Heart left ventricle (tissue), 16 donors: ENCODE data around the gene ACAP3. TPM values are rescaled to one million over a fixed set of nuclear protein-coding genes. Genes with fewer than 3 reads are reported as not detected.

Experiments
- ATAC-seq, 4 donors: fragments of 200-7000 bp; cut with Tn5 transposase; one replicate each; pipeline ENCODE4 v1.9.1; 2020 to 2022; ENCODE audit warnings: moderate library complexity in 4 of 4, mild to moderate bottlenecking in 3 of 4, moderate number of reproducible peaks in 1 of 4
- DNase-seq, 5 donors: peaks; one replicate each; pipeline ENCODE4 v3.0.0-alpha.2; 2020
- H3K27ac ChIP-seq, 12 donors: fragments of 200-600 bp; sonication (generic) in 4 of 12; one replicate each; pipeline versions ENCODE4 v1.5.0 to v1.8.0; 2016 to 2022; ENCODE audit warnings: mild to moderate bottlenecking in 2 of 12
- H3K27me3 ChIP-seq, 9 donors: fragments of 200-600 bp; sonication (generic) in 2 of 9; one replicate each; pipeline versions ENCODE4 v1.5.1 to v1.8.0; 2016 to 2022; ENCODE audit warnings: mild to moderate bottlenecking in 3 of 9
- H3K36me3 ChIP-seq, 9 donors: fragments of 200-600 bp; sonication (generic) in 2 of 9; one replicate each; pipeline versions ENCODE4 v1.5.0 to v1.8.0; 2018 to 2022; ENCODE audit warnings: mild to moderate bottlenecking in 2 of 9
- H3K4me1 ChIP-seq, 12 donors: fragments of 200-600 bp; sonication (generic) in 4 of 12; one replicate each; pipeline versions ENCODE4 v1.5.0 to v1.8.0; 2016 to 2022; ENCODE audit warnings: mild to moderate bottlenecking in 3 of 12
- H3K4me3 ChIP-seq, 12 donors: fragments of 200-600 bp; sonication (generic) in 4 of 12; one replicate each; pipeline versions ENCODE4 v1.5.0 to v1.8.0; 2017 to 2022; ENCODE audit warnings: mild to moderate bottlenecking in 9 of 12, moderate library complexity in 4 of 12
- H3K9me3 ChIP-seq, 12 donors: fragments of 200-600 bp; sonication (generic) in 4 of 12; one replicate each; pipeline versions ENCODE4 v1.5.0 to v1.8.0; 2016 to 2022; ENCODE audit warnings: mild to moderate bottlenecking in 1 of 12
- POLR2A ChIP-seq, 2 donors: fragments of 450-650 bp; IDR thresholded peaks; one replicate each; pipeline ENCODE4 v1.6.1; 2017; ENCODE audit warnings: antibody characterized with exemption in 2 of 2, mild to moderate bottlenecking in 2 of 2, moderate library complexity in 2 of 2
- WGBS, 4 donors: extraction: QIAGEN DNeasy Blood & Tissue Kit in 2 of 4; methylation state at CpG; one replicate each; pipeline versions ENCODE4 v1.1.5 to v1.1.7; 2013 to 2018; 5-methylcytosine and 5-hydroxymethylcytosine counted together
- intact Hi-C, 10 donors: fragments of 100-400 bp; cut with DNase I; formaldehyde crosslinking; loops; one replicate each; pipeline versions ENCODE4 v1.11.1 to v1.14.2; 2022
- polyA plus RNA-seq, 2 donors: library from polyadenylated mRNA; stranded (reverse); fragments of 200-250 nt; gene quantifications; one replicate each; pipeline ENCODE4 v1.2.3, GENCODE V29; 2013
- total RNA-seq, 9 donors: library from RNA; depleted of rRNA in 2 of 9; stranded (reverse); fragments of >200 nt in 2 of 9; fragmentation: NEBNext Ultra II Directional in 3 of 9; extraction: Animal tissue kit (Norgen Biotek cat#: 25700) in 3 of 9; gene quantifications; one replicate each; pipeline versions ENCODE4 v1.1.0 to v1.2.4, GENCODE V29; 2016 to 2023
- TF ChIP-seq, protein P1 (sequence below), 12 donors: fragments of 200-600 bp; sonication (generic) in 4 of 12; IDR thresholded peaks; one replicate each; pipeline versions ENCODE4 v1.5.0 to v1.8.0; 2018 to 2022; ENCODE audit warnings: antibody characterized with exemption in 12 of 12, mild to moderate bottlenecking in 5 of 12
- donor health status: ischemic (EF 13 %, LVEDD 7.1; RV severe dilation, severe dysfunction).
- donor health status: healthy with polysubstance abuse.
- donor health status: DM: no; HTN: yes; CAD: no.
- donor health status: DM: no; HTN: no; CAD: no.
- donor health status: ischemic (EF 25% LVEDD 6.9; RV normal size, moderate dysfunction).
- donor health status: ischemic (EF 25% LVEDD 5.7; RV mildly dilated, moderate dysfunction).
- donor health status: healthy.
- donor health status: DM: yes; HTN: yes; CAD: no.
- donor health status: ischemic (EF 35%, LVEDD 5.7; RV mildly dilated, moderate dysfunction).
- donor health status: nonischemic (EF 11% LVEDD 7.7; RV severe dilation, severe dysfunction).
- donor health status: DM: yes; HTN: yes; CAD: no.
- donor health status: PGD.
- donor health status: ischemic (EF 29% LVEDD 5.4; RV normal size, mild dysfunction).
- donor health status: nonischemic (EF 23%, LVEDD 6.1; RV moderate dilation, normal function).

Gene ACAP3
- total and polyA plus RNA-seq, 11 donors, result 20.1 to 59.5 (median 34.1) TPM

DNA sequence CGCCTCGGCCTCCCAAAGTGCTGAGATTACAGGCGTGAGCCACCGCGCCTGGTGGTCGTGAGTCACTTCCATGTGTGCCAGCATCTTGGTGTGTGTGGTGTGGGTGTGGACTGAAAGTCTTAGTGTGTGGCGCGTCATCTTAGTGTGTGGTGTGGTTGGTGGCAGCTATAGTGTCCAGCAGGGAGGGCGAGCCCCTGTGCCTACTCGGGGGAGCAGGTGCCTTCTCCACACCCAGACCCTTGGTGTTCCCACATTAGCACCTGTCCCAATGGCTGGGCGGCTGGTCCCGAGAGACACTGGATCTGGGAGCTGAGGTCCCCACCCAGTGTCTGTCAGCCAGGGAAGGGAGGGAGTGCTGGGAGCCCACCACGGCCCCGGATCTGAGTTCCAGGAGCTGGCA lies 24.7 kb downstream of the ACAP3 start:
- Histone ChIP-seq H3K9me3 (no peaks in the 10 kb centered on the region), H3K36me3 (no peaks in the 10 kb centered on the region), H3K27ac (no peak overlapping the region), H3K4me1 (peaks cover 0 to 12% (median 0%) of the 10 kb centered on the region in 12 donors), H3K27me3 (peaks cover 0 to 23% (median 5%) of the 10 kb centered on the region in 9 donors), H3K4me3 (no peak overlapping the region)
- DNase-seq, result peak in 1 of 5 donors; percentile 19
- ATAC-seq, result no peak
- TF ChIP-seq POLR2A (IDR thresholded peaks at IDR 0.05), result no peak
- TF ChIP-seq, protein P1, sequence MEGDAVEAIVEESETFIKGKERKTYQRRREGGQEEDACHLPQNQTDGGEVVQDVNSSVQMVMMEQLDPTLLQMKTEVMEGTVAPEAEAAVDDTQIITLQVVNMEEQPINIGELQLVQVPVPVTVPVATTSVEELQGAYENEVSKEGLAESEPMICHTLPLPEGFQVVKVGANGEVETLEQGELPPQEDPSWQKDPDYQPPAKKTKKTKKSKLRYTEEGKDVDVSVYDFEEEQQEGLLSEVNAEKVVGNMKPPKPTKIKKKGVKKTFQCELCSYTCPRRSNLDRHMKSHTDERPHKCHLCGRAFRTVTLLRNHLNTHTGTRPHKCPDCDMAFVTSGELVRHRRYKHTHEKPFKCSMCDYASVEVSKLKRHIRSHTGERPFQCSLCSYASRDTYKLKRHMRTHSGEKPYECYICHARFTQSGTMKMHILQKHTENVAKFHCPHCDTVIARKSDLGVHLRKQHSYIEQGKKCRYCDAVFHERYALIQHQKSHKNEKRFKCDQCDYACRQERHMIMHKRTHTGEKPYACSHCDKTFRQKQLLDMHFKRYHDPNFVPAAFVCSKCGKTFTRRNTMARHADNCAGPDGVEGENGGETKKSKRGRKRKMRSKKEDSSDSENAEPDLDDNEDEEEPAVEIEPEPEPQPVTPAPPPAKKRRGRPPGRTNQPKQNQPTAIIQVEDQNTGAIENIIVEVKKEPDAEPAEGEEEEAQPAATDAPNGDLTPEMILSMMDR (IDR thresholded peaks at IDR 0.05), result no peak
- 84 to 89% (median 88%) methylated on average over 14 of the region's 14 CpGs for WGBS, 4 donors
- intact Hi-C loops, result no loop called here

DNA sequence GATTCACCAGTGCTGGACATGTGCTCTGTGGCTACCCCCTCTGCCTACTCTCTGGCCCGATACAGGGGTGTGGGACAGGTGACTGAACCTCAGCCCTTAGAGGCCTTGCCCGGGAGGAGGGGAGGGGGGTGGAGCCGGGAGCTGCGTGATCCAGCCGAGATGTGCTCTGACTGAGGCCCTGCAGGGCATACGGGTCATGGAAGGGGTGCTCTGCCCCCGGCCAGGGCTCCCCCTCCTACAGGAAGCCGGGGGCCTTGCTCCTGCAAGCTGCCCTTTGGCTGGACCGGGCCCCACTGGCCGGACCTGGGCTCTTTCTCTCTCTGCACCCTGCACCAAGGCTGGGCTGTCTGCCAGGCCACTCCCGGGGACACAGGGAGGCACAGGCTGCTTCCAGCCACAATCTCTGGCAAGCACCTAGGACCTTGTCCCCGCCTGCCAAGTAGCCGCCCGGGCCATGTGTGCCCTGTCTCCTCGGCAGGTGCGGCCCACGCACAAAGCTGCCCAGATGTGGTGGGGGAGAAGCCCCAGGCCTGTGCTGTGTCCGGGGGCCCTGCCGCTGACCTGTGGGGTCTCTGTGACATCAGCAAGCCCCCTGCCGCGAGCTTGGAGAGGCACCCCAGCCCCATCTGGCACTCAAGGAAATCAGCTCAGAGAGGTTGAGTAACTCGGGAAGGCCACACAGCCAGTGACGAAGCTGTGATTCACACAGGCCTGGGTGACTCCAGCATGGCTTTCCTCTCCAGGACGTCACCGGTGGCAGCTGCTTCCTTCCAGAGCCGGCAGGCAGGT lies 26.0 kb downstream of the ACAP3 start:
- DNase-seq, result peak; percentile 80 to 92 (median 87)
- 28 to 41% (median 37%) methylated on average over 10 to 26 of the region's 26 CpGs for WGBS, 4 donors
- H3K4me3 ChIP-seq, result no peak overlapping the region

DNA sequence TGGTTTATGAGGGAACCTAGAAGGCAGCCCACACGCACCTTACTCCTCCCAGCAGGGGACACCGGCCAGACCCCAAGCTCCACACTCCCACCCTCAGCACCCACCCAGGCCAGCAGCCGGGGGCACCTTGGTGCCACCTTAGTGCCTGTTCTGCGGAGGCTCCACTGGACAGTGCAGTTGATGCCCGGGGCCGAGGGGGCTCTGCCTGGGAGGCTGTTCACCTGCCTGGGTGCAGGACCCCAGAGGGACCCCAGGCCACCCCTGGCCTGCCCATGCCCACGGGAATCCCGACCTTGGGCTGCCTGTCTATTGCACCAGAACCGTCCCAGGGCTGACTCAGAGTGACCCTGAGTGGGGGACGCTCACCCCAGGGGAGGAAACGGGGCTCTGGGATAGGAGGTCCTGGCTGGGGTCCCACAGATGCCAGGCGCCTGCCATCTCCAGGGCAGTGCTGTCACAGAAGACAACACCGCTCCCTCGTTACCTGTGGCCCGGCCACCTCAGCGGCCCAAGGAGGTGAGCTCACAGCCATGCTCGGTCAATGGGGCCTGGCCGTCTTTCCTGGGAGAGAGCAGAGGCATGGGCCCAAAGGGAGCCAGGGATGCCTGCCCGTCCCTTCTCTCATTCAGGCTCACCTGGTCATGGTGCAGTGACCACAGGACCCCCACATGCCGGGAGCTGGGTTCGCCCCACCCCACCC lies 26.8 kb downstream of the ACAP3 start:
- intact Hi-C loops, result no loop called here
- 84 to 91% (median 90%) methylated on average over 18 to 21 of the region's 21 CpGs for WGBS, 4 donors
- ATAC-seq (peak in 1 of 4 donors; percentile 3), DNase-seq (peak in 1 of 5 donors; percentile 68)
- H3K27ac ChIP-seq, result peak overlapping the region in 1 of 12 donors; percentile 24
- H3K4me1 ChIP-seq, result peaks cover 0 to 12% (median 0%) of the 10 kb centered on the region in 12 donors
- peaks cover 0 to 13% (median 3%) of the 10 kb centered on the region in 9 donors for H3K27me3 ChIP-seq
- TF ChIP-seq POLR2A (IDR thresholded peaks at IDR 0.05), result no peak
- TF ChIP-seq, protein P1 (IDR thresholded peaks at IDR 0.05), result no peak
- H3K36me3 ChIP-seq, result no peaks in the 10 kb centered on the region
- no peaks in the 10 kb centered on the region for H3K9me3 ChIP-seq
- no peak overlapping the region for H3K4me3 ChIP-seq

More for the DNA sequence above, 26.0 kb downstream of the ACAP3 start:
- TF ChIP-seq, protein P1 (IDR thresholded peaks at IDR 0.05), result no peak
- TF ChIP-seq POLR2A (IDR thresholded peaks at IDR 0.05), result no peak
- H3K27me3 ChIP-seq, result peaks cover 0 to 20% (median 5%) of the 10 kb centered on the region in 9 donors
- H3K4me1 ChIP-seq, result peaks cover 0 to 12% (median 0%) of the 10 kb centered on the region in 12 donors
- intact Hi-C loops, result no loop called here
- H3K27ac ChIP-seq, result peak overlapping the region in 3 of 12 donors; percentile 24 to 55 (median 37)
- ATAC-seq, result peak; percentile 81 to 94 (median 90)
- H3K9me3 ChIP-seq, result no peaks in the 10 kb centered on the region
- H3K36me3 ChIP-seq, result no peaks in the 10 kb centered on the region

DNA sequence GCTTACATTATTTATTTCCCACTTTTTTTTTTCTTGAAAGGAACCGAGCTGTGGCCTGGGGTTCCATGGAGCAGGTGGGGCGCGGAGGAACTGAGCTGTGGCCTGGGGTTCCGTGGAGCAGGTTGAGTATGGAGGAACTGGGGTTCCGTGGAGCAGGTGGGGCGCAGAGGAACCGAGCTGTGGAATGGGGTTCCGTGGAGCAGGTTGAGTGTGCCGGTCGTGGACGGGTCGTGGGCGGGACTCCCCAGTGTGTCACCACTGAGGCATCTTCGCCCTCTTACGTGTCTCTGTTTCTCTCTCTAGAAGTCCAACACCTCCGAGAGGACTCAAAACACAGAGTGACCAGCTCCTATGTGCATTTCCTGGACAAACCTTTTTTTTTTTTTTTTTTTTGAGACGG lies 28.7 kb downstream of the ACAP3 start:
- ATAC-seq, result no peak
- WGBS, 4 donors, result 89 to 95% (median 93%) methylated on average over 16 to 17 of the region's 17 CpGs
- Histone ChIP-seq H3K27ac (no peak overlapping the region), H3K4me1 (peaks cover 0 to 22% (median 8%) of the 10 kb centered on the region in 12 donors), H3K27me3 (no peaks in the 10 kb centered on the region), H3K9me3 (no peaks in the 10 kb centered on the region), H3K4me3 (no peak overlapping the region), H3K36me3 (no peaks in the 10 kb centered on the region)
- intact Hi-C loops, result no loop called here
- TF ChIP-seq POLR2A (IDR thresholded peaks at IDR 0.05), result no peak
- TF ChIP-seq, protein P1 (IDR thresholded peaks at IDR 0.05), result no peak
- DNase-seq, result no peak
